Tibial artery (tissue), 4 donors: ENCODE results near the gene MRPL52.

Experiments
- DNase-seq, 2 donors: peaks; one replicate each; pipeline ENCODE4 v3.0.0-alpha.2; 2019
- H3K27ac ChIP-seq, 2 donors: fragments of 200-600 bp; sonication (generic) in 1 of 2; 1 replicate in 1 of 2; 2 replicates in 1 of 2; pipeline ENCODE4 v1.5.1; 2018 to 2019; ENCODE audit warnings: mild to moderate bottlenecking in 1 of 2
- H3K27me3 ChIP-seq, 2 donors: fragments of 200-600 bp; sonication (generic) in 1 of 2; one replicate each; pipeline versions ENCODE4 v1.5.1 to v1.6.0; 2016 to 2019
- H3K36me3 ChIP-seq, 3 donors: fragments of 200-600 bp; sonication (generic) in 2 of 3; one replicate each; pipeline ENCODE4 v1.5.1; 2016 to 2019; ENCODE audit warnings: mild to moderate bottlenecking in 2 of 3
- H3K4me1 ChIP-seq, 4 donors: fragments of 200-600 bp; sonication (generic) in 2 of 4; 1 replicate in 3 of 4; 2 replicates in 1 of 4; pipeline ENCODE4 v1.5.1; 2016 to 2019
- H3K4me3 ChIP-seq, 2 donors: fragments of 200-600 bp; sonication (generic) in 1 of 2; 1 replicate in 1 of 2; 2 replicates in 1 of 2; pipeline ENCODE4 v1.5.1; 2018 to 2019; ENCODE audit warnings: mild to moderate bottlenecking in 2 of 2
- H3K9me3 ChIP-seq, 3 donors: fragments of 200-600 bp; sonication (generic) in 1 of 3; one replicate each; pipeline ENCODE4 v1.5.1; 2016 to 2019
- intact Hi-C: fragments of 100-400 bp; cut with DNase I; formaldehyde crosslinking; loops from one replicate; pipeline ENCODE4 v1.15.0; 2023; ENCODE audit warnings: low total_unique reads
- TF ChIP-seq, protein P1 (sequence below), 2 experiments: fragments of 200-600 bp in 1 of 2; fragments of 450-650 bp in 1 of 2; IDR thresholded peaks; one replicate each; pipeline ENCODE4 v1.5.1; 2017 to 2019; ENCODE audit warnings: antibody characterized with exemption in 2 of 2, mild to moderate bottlenecking in 1 of 2, moderate library complexity in 1 of 2

The MRPL52 gene

DNA sequence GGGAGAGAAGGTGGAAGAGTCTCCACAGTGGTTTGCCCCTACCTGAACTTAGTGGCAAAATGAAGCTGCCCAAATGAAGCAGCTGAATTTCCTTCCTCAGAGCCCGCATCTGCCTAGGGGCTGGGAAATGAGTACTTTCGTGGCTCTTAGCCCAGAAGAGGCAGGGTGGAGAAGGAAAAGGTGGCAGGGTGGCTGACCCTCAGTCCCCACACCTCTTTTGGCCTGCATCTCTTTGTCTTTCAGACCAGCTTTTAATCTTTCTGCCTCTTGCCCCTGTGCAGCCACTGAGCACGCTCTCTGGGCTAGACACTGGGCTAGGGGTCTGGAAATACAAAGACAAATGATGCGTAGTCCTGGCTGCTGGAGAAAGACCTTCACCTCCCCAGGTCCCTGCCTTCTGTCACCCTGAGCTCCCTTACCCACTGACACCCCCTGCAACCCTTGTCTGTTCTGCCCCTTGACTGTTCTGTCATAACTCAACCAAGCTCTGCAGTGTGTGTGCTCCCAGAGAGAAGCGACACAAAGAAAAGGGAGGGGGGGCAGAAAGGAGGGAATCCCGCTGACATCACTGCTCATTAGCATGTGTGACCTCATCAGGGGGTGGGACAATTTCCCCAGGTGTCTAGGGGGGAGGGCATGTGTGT, 53.0 kb downstream of the MRPL52 start:
- Histone ChIP-seq H3K27me3 (no peaks in the 10 kb centered on the region), H3K9me3 (no peaks in the 10 kb centered on the region), H3K4me1 (peaks cover 0 to 23% (median 11%) of the 10 kb centered on the region in 4 donors), H3K36me3 (peaks cover 9 to 17% (median 11%) of the 10 kb centered on the region in 3 donors), H3K4me3 (no peak overlapping the region), H3K27ac (no peak overlapping the region)
- TF ChIP-seq, protein P1, sequence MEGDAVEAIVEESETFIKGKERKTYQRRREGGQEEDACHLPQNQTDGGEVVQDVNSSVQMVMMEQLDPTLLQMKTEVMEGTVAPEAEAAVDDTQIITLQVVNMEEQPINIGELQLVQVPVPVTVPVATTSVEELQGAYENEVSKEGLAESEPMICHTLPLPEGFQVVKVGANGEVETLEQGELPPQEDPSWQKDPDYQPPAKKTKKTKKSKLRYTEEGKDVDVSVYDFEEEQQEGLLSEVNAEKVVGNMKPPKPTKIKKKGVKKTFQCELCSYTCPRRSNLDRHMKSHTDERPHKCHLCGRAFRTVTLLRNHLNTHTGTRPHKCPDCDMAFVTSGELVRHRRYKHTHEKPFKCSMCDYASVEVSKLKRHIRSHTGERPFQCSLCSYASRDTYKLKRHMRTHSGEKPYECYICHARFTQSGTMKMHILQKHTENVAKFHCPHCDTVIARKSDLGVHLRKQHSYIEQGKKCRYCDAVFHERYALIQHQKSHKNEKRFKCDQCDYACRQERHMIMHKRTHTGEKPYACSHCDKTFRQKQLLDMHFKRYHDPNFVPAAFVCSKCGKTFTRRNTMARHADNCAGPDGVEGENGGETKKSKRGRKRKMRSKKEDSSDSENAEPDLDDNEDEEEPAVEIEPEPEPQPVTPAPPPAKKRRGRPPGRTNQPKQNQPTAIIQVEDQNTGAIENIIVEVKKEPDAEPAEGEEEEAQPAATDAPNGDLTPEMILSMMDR (IDR thresholded peaks at IDR 0.05) = no peak
- intact Hi-C loops = no loop called here
- DNase-seq = peak in 1 of 2 donors; percentile 48

DNA sequence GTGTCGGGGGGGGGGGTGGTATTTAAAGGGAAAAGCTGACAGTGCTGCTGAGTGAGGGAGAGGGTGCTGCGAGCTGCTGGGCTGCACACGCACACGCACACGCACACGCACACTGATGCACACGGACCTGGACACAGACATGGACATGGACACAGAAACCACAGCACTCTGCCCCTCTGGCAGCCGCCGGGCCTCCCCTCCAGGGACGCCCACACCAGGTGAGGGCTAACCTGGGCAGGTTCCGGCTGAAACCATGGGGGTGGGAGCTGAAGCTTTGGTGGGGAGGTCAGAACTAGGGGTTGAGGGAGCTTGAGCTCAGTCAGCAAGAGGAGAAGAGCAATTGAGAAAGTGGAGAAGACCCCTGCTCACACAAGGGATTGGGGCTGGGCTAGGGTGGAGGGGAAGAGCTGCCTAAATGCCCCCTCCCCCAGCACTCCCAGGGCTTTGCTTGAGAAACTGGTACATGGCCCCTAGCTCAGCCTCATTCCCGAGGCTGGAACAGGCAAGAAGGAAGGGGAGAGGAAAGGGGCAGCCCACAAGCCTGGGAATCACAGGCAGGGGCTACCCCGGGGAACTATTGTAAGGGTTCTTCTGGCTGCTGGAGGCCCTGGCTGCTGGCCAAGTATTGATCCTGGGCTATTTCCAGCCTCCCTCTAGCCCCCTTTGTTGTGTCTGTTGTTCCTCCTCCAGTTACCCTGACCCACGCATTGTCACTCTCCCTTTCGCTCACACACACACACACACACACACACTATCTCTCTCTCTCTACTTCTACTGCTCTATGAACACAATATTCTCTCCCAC, 53.7 kb downstream of the MRPL52 start, which contains the start of gene REM2:
Gene REM2 (plus strand): TSS at position 50 of the 804 bp plus-strand sequence. CDS start 66 bp downstream, at position 116.
- H3K4me1 ChIP-seq = peaks cover 0 to 30% (median 15%) of the 10 kb centered on the region in 4 donors
- DNase-seq = peak in 1 of 2 donors; percentile 38
- intact Hi-C loops = no loop called here
- TF ChIP-seq, protein P1 (IDR thresholded peaks at IDR 0.05) = no peak
- H3K4me3 ChIP-seq = no peak within 1 kb of the TSS
- no peak within 1 kb of the TSS for H3K27ac ChIP-seq
- H3K36me3 ChIP-seq = peaks cover 1 to 10% (median 4%) of the 10 kb centered on the region in 3 donors
- no peaks in the 10 kb centered on the region for H3K9me3 ChIP-seq
- no peaks in the 10 kb centered on the region for H3K27me3 ChIP-seq

DNA sequence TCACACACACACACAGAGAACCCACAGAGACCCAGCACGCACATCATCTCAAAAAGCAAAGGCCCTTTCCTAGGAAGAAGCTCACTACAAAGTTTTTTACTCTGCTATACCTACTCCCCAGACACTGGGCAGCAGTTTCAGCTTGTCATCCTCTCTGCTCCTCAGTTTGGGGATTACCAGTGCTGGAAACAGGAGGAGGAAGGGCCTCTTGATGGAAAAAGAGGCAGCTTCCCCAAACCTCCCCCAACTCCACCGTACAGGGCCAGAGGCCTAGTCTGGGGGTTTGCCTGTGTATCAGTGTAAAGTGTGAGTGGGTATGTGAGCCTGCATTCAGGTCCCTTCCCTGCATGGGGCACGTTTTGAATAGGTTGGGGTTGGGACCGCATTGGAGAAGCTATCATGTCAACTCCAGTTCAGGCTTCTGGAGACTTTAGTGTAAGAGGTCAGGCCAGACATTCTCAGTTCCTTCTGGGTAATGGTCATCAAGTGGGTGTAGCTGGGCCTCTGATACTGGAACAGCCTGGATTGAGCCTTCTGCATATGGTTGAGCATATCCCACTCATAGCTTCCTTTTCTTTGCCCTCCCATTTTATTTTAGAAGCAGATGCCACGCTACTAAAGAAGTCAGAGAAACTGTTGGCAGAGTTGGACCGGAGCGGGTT, 54.5 kb downstream of the MRPL52 start:
- Histone ChIP-seq H3K27me3 (no peaks in the 10 kb centered on the region), H3K36me3 (peaks cover 0 to 2% (median 0%) of the 10 kb centered on the region in 3 donors), H3K4me3 (no peak overlapping the region), H3K27ac (no peak overlapping the region), H3K4me1 (peaks cover 0 to 31% (median 15%) of the 10 kb centered on the region in 4 donors), H3K9me3 (no peaks in the 10 kb centered on the region)
- intact Hi-C loops = no loop called here
- peak in 1 of 2 donors; percentile 17 for DNase-seq
- TF ChIP-seq, protein P1 (IDR thresholded peaks at IDR 0.05) = no peak
